Activated naive CD4-positive, alpha-beta T cell treated with Interleukin-2 at 50 U/mL for 16 hours (primary cell): Measurements from ENCODE around the gene HSPA4.

Experiments used
- DNase-seq: peaks from one replicate; pipeline ENCODE4 v3.0.0-alpha.2; 2020

Gene HSPA4

GRCh38 chr5:133106761-133107572 lies 55.2 kb downstream of the HSPA4 start:
- no peak for DNase-seq

GRCh38 chr5:133108481-133108921 lies 56.7 kb downstream of the HSPA4 start:
- DNase-seq, result no peak

GRCh38 chr5:133109655-133110483 lies 58.1 kb downstream of the HSPA4 start:
- DNase-seq, result no peak

DNA sequence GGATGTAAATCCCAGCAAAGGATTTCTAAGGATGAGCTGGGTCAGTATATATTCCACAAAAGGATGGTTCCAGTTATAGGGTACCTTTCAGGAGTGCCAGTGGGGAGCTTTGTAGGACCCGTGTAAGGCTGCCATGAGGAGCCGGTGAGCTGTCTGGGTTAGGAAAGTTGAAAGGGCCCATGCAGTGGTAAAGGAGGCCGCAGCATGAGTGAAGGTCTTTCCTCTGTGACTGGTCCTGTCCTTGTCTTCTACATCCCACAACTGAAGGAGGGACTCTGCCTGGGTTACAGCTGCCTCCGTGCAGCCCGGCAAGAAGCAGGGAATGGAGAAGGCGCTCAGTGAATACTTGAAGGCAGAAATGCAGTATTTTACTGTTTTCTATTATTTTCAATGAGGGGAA lies 58.9 kb downstream of the HSPA4 start:
- DNase-seq, result no peak

DNA sequence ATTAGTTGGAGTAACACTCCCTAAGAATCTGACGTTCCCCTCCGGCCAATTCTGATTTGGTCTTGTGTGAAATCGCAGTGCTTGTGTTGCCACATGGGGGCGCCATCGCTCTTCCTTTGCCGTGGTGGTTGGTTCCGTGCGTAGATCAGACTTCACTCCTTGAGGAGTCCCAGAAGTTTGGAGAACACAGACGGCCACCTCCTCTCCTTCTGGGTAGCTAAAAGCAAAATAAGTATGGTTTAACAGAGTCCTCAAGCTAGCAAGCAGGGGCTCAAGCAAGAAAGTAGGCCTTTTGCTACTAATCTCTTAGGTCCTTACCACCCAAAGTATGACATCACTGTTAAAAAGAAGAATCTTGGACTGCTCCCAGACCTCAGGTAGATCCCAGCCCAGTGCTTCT lies 59.5 kb downstream of the HSPA4 start:
- peak; percentile 79 for DNase-seq

DNA sequence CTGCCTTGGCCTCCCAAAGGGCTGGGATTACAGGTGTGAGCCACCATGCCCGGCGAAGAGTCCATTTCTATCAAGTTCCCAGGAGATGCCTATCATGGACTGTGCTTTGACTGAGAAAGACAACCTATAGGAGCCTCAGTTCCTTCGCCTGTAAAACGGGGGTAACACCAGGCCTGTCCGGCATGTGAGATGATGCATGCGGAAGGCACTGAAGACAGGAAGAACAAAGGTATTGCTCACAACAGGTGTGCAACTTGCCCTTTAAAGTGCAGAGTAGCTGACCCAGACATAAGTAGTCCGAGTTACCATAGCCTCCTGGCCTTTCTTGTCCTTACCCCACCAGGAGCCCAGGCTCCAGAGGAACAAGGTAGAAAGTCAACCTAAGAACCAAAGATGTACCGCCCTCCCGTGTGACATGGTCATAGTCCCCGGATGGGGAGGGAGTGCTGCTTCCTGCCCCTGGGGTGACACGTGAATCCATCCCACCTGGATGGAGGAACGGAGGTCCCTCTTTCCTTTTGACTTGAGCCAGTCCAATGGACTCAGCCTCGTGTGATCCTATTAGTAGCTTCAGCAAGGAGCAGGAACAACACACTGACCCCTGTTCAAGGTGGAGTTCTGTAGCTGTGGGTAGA lies 60.3 kb downstream of the HSPA4 start:
- DNase-seq, result no peak

DNA sequence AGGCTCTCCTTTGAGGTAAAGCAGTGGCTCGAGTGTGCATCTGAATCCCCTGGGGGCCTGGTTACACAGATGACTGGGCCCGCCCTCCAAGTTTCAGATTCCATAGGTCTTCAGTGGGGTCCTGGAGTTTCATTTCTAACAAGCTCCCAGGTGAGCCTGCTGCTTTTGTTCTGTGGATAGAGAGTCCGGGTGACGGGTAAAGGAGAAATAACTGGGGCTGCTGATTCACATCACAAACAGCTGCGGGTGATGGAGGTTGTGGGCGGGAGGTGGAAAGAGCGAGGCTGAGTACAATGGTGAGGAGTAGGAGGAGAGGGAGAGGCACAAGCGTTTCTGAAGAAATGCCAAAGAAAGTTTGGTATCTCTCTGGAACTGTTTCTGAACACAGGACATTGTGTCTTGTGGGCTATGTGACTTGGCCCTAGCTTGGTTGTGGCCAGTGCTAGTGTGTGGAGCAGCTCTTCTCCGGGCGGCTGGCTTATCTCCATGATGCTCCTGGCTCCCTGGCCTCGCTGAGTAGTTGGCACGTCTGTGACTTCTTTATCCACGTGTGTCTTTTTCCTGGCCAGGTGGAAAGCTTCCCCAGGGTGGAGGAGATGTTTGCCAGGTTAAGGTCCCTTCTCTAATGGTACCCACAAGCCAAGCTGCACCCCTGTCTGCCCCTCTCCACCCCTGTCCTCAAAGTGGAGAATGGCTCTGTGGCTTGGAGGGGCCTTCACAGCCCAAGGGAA lies 61.7 kb downstream of the HSPA4 start:
- peak; percentile 58 for DNase-seq

DNA sequence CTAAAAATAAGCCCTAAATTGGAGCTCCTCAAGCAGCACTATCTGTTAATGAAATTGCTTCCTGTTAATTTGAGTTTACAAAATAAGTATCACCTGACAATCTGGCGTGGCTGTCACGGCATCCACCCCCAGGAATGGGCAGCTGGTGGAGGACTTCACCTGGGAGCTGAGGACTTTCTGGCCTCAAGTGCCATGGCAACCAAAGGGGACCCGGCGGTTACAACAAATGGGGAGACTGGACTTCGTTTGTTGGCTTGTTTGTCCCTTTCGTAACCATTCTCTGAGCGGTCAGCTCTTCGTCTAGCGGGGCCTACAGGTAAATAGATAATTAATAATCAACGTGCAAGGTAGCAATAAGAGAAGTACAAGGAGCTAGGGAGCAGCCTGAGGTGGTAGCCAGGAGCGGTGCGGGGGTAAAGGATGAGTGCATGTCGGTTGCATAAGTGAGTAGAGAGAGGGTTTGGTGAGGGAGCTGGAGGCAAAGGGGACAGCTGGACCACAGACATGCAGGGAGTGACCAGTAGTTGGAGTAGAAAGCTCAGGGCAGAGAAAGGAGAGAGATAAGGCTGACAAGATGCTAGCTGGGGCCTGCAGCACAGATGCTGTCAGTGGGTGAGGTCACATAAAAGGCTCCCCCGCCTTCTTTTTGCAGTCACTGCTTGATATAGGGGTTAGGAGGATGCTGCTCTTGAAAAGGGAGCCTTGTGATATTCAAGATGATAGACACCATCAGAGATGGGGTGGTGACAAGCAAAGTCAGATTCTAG lies 62.5 kb downstream of the HSPA4 start:
- no peak for DNase-seq

- DNase-seq, result no peak
Observed at GRCh38 chr5:133114933-133115310, 63.1 kb downstream of the HSPA4 start.

DNA sequence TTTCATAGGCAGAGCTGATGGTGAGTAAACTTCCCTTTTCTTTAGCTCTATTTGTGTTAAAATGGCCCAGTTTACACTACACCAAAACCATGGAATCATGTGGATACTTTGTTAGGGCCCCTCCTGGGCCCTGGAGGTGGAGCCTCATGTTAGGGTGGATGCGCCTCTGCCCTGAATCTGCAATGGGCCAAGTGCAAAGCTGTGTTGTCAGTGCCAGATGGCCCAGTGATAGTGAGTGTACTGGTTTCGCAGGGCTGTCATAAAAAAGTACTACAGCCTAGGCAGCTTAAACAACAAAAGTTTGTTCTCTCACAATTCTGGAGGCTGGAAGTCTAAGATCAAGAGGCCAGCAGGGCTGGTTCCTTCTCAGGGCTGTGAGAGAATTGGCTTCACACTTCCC lies 64.8 kb downstream of the HSPA4 start:
- no peak for DNase-seq

DNA sequence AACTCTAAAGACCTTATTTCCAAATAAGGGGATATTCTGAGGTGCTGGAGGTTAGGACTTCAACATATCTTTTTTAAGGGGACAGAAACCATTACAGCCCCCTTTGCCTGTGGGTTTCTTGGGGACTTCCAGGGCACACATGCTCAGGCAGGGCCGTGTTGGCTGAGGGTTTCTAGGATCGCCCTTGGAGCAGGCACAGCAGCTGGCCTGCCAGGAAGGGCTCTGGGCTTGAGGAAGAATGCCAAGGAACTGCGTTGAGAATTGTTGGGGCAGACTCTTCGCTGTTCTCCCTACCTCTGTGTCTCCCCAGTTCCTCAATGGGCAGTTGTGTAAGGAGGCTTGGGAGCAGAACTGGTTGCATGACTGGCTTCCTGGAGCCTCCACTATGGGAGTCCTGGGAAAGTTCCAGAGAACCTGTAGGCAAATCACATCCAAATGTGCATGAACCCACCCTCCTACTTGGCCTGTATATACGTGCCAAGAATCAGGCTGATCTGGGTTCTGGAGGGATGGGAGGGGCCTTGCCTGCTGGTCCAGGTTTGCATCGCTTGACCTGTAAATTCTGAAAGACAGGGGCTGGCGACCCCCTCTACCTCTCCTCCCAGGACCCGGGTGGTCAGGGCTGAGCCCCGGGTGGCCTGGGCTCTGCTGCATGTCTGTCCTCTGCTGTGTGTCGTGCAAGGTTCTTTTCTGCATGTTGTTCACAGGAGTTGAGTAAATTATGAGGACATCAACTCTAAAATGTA lies 65.5 kb downstream of the HSPA4 start:
- DNase-seq, result no peak

- DNase-seq, result no peak
Observed at GRCh38 chr5:133117912-133118445, 66.2 kb downstream of the HSPA4 start.

- no peak for DNase-seq
Observed at GRCh38 chr5:133118741-133119140, 66.9 kb downstream of the HSPA4 start.

GRCh38 chr5:133119233-133119711 lies 67.5 kb downstream of the HSPA4 start:
- no peak for DNase-seq

DNA sequence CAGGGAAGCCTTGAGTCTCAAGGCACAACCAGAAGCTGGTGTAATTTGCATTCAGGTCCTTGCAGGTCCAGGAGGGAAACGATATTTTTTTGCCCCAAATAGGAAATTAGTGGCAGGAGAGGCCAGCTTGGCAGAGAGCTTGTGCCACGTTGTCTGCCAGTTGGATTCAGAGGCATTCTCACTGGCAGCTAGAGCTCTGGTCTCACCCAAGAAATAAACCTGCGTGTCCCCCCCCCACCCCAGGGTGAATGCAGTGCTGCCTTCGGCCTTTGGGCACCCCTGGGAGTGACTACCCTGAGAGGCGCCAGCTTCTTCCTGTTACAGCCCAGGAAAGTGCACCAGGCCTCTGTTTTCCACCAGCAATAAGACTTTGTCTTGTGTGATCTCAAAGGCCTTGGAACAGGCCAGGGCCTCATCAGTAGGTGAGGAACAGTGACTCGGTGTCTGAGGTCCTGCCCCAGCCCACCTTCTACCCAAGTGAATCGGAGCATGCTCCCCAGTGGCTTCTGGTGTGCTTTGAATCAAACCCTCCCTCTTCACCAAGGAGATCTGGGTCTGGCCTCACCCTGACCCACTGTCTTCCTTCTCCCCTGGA lies 68.4 kb downstream of the HSPA4 start:
- DNase-seq, result no peak

DNA sequence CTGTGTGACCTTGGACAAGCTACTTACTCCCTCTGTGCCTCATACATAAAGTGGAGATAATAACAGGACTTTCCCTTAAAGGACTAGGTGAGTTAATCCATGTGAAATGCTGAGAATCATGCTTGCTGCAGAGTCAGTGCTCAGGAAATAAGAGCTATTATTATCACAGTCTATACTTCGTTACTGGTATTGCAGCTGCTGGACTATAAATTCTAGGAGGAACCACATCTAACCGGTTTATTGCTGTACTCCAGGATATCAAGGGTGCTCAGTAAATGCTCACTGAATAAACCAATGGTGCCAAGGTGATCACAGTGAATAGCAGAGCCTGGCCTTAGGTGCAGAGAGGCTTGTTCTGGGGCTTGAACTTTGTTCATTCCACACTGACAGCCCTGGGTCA lies 69.3 kb downstream of the HSPA4 start:
- no peak for DNase-seq

DNA sequence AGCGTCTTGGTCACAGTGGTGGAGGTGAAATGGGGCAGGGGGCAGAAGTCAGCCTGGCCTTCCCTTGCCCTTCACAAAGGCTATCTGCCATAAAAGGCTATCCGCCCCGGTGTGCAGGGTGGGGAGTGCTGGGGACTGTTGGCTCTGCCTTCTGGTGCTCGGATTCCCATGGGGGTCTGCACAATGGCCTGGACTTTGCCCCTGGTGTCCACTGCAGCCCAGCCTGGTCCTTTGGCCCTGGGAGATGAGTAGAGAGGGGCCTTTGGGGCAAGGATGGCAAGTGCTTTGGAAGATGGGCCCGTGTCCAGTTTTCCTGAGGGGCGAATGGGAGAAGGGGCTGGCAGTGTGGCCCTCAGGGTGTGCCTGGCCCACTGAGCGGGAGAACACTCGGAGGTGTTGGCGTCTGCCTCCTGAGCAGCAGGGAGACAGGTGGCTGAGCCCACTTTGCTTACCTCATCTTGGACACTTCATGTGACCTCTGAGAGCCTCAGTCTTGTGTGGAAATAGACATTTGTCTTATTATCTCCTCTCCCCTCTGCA lies 69.9 kb downstream of the HSPA4 start:
- no peak for DNase-seq

DNA sequence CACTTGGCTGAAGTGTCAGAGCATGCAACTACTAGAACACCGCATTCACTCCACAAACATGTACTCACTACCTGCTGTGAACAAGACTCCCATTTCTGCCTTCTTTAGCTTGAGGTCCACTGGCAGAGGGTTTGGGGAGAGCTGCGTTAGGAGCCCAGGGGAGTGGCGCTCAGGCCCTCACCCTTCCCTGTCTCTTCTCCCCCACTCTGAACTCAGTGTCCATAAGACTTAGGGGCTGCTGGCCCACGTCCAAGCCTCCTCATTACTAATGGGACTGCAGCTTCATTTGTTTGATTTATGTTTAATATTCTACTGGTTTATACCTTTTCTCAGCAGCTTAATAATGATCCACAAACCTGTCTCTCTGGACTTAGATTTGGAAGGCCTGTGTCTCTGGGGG lies 70.9 kb downstream of the HSPA4 start:
- no peak for DNase-seq

- DNase-seq, result no peak
Observed at GRCh38 chr5:133123297-133123696, 71.5 kb downstream of the HSPA4 start.

DNA sequence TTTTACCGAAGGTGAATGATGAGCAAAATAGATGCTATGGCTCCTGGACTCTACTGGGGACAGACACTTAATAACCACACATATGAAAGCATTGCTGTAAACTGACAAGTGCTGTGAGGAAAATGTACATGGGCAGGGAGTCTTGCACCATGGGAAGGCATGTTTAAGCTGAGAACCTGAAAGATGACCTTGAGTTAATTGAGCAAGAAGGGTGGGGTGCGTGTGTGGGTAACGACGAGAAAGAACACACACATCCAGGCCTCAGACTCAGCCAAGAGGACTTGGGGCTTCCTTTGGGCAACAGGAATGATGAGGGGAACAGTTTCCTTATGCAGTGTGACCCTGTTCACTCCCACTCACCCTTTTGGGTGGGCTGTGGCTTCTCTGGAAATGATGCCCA lies 73.1 kb downstream of the HSPA4 start:
- DNase-seq, result no peak
